Measurements from ENCODE around the gene BAMBI. TPM values are rescaled to one million over a fixed set of nuclear protein-coding genes. Genes with fewer than 3 reads are reported as not detected.
"Not testable (repeated sequence)": the region's sequence is repeated elsewhere in the genome, so short reads cannot be mapped to it uniquely, and the experiment has no call there.

BAMBI gene
- total RNA-seq, 1 donor, result 14.8 TPM

GRCh38 chr10:28640551-28640950 is 36.8 kb upstream of the BAMBI start:
- H2AFZ ChIP-seq (ENCODE audit: low read length), result no peak overlapping the region
- DNase-seq (ENCODE audit: insufficient read length, low spot score, missing footprints), result no peak
- H3K36me3 ChIP-seq (ENCODE audit: insufficient read depth, low read length), result no peaks in the 10 kb centered on the region
- TF ChIP-seq, protein P1, sequence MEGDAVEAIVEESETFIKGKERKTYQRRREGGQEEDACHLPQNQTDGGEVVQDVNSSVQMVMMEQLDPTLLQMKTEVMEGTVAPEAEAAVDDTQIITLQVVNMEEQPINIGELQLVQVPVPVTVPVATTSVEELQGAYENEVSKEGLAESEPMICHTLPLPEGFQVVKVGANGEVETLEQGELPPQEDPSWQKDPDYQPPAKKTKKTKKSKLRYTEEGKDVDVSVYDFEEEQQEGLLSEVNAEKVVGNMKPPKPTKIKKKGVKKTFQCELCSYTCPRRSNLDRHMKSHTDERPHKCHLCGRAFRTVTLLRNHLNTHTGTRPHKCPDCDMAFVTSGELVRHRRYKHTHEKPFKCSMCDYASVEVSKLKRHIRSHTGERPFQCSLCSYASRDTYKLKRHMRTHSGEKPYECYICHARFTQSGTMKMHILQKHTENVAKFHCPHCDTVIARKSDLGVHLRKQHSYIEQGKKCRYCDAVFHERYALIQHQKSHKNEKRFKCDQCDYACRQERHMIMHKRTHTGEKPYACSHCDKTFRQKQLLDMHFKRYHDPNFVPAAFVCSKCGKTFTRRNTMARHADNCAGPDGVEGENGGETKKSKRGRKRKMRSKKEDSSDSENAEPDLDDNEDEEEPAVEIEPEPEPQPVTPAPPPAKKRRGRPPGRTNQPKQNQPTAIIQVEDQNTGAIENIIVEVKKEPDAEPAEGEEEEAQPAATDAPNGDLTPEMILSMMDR (IDR thresholded peaks at IDR 0.05; ENCODE audit: extremely low read depth, low read depth, low read length), result no peak
- no peaks in the 10 kb centered on the region for H3K4me1 ChIP-seq (ENCODE audit: insufficient read depth, low read length)
- no peak overlapping the region for H3K4me3 ChIP-seq (ENCODE audit: insufficient read depth, low read length)
- peaks cover 3% of the 10 kb centered on the region for H3K27me3 ChIP-seq (ENCODE audit: insufficient read depth, low read length)
- H4K20me1 ChIP-seq (ENCODE audit: insufficient read depth, low read length), result no peaks in the 10 kb centered on the region
- H3K27ac ChIP-seq (ENCODE audit: low read depth, low read length), result no peak overlapping the region
- no peaks in the 10 kb centered on the region for H3K9me3 ChIP-seq (ENCODE audit: low read depth, low read length)
- no peaks in the 10 kb centered on the region for H3K79me2 ChIP-seq (ENCODE audit: insufficient read depth, low read length)
- H3K4me2 ChIP-seq (ENCODE audit: insufficient read depth, low read length), result no peak overlapping the region

DNA sequence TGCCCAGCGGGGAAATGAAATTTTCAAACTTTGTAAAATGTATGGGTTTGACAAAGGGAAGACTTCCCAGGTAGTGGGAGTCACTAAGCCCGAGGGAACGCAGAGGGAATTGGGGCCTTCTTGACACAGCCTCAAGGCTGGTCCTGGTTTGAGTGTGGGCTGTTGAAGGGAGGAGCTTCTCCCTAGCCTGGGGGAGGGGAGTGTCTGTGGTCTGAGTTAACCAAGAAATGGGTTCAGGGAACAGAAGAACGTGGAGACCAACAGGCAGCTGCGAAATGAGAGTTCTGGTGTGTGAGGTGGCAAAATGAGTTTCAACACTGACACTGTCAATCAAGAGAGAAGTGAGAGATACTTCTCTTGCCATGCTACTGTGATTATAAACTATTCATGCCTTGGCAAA is 32.7 kb upstream of the BAMBI start:
- no peak overlapping the region for H3K27ac ChIP-seq (ENCODE audit: low read depth, low read length)
- no peaks in the 10 kb centered on the region for H3K36me3 ChIP-seq (ENCODE audit: insufficient read depth, low read length)
- no peak overlapping the region for H3K4me3 ChIP-seq (ENCODE audit: insufficient read depth, low read length)
- no peaks in the 10 kb centered on the region for H4K20me1 ChIP-seq (ENCODE audit: insufficient read depth, low read length)
- H3K27me3 ChIP-seq (ENCODE audit: insufficient read depth, low read length), result no peaks in the 10 kb centered on the region
- H3K79me2 ChIP-seq (ENCODE audit: insufficient read depth, low read length), result no peaks in the 10 kb centered on the region
- H2AFZ ChIP-seq (ENCODE audit: low read length), result no peak overlapping the region
- no peak overlapping the region for H3K4me2 ChIP-seq (ENCODE audit: insufficient read depth, low read length)
- H3K4me1 ChIP-seq (ENCODE audit: insufficient read depth, low read length), result no peaks in the 10 kb centered on the region
- no peaks in the 10 kb centered on the region for H3K9me3 ChIP-seq (ENCODE audit: low read depth, low read length)
- TF ChIP-seq, protein P1 (IDR thresholded peaks at IDR 0.05; ENCODE audit: extremely low read depth, low read depth, low read length), result no peak
- DNase-seq (ENCODE audit: insufficient read length, low spot score, missing footprints), result no peak

DNA sequence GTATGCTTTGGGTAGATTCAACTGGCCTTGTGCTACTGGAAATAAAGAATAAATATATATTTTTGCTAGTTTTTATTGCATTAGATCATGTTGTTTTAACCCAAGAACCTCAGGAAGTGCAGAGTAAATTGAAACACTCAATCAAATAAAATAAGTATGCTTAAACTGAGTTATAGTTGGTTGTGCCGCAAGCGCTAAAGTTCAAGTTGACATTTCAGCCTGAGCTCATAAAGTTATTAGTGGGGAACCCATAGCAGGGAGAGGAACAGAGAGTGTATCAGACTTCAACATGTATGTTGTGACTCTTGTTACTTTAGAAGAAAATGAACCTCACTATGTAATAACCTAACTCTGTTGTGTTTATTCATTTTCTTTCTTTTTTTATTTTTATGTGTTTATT is 25.2 kb upstream of the BAMBI start:
- Histone ChIP-seq H4K20me1 (ENCODE audit: insufficient read depth, low read length) (no peaks in the 10 kb centered on the region), H3K27me3 (ENCODE audit: insufficient read depth, low read length) (peaks cover 3% of the 10 kb centered on the region), H2AFZ (ENCODE audit: low read length) (no peak overlapping the region), H3K27ac (ENCODE audit: low read depth, low read length) (no peak overlapping the region), H3K36me3 (ENCODE audit: insufficient read depth, low read length) (no peaks in the 10 kb centered on the region), H3K4me1 (ENCODE audit: insufficient read depth, low read length) (no peaks in the 10 kb centered on the region), H3K79me2 (ENCODE audit: insufficient read depth, low read length) (no peaks in the 10 kb centered on the region), H3K4me3 (ENCODE audit: insufficient read depth, low read length) (no peak overlapping the region), H3K4me2 (ENCODE audit: insufficient read depth, low read length) (no peak overlapping the region), H3K9me3 (ENCODE audit: low read depth, low read length) (no peaks in the 10 kb centered on the region)
- TF ChIP-seq, protein P1 (IDR thresholded peaks at IDR 0.05; ENCODE audit: extremely low read depth, low read depth, low read length), result no peak
- no peak for DNase-seq (ENCODE audit: insufficient read length, low spot score, missing footprints)

GRCh38 chr10:28652703-28653102 is 24.6 kb upstream of the BAMBI start:
- Histone ChIP-seq H3K4me3 (ENCODE audit: insufficient read depth, low read length) (no peak overlapping the region), H2AFZ (ENCODE audit: low read length) (no peak overlapping the region), H3K4me2 (ENCODE audit: insufficient read depth, low read length) (no peak overlapping the region), H3K4me1 (ENCODE audit: insufficient read depth, low read length) (no peaks in the 10 kb centered on the region), H3K36me3 (ENCODE audit: insufficient read depth, low read length) (no peaks in the 10 kb centered on the region), H3K27me3 (ENCODE audit: insufficient read depth, low read length) (peaks cover 3% of the 10 kb centered on the region), H3K79me2 (ENCODE audit: insufficient read depth, low read length) (no peaks in the 10 kb centered on the region), H3K27ac (ENCODE audit: low read depth, low read length) (no peak overlapping the region), H3K9me3 (ENCODE audit: low read depth, low read length) (no peaks in the 10 kb centered on the region), H4K20me1 (ENCODE audit: insufficient read depth, low read length) (no peaks in the 10 kb centered on the region)
- TF ChIP-seq, protein P1 (IDR thresholded peaks at IDR 0.05; ENCODE audit: extremely low read depth, low read depth, low read length), result no peak
- DNase-seq (ENCODE audit: insufficient read length, low spot score, missing footprints), result no peak

GRCh38 chr10:28658824-28659223 is 18.5 kb upstream of the BAMBI start:
- H3K27ac ChIP-seq (ENCODE audit: low read depth, low read length); DNase-seq (ENCODE audit: insufficient read length, low spot score, missing footprints); H3K4me2 ChIP-seq (ENCODE audit: insufficient read depth, low read length); H3K27me3 ChIP-seq (ENCODE audit: insufficient read depth, low read length); H3K4me3 ChIP-seq (ENCODE audit: insufficient read depth, low read length); H3K36me3 ChIP-seq (ENCODE audit: insufficient read depth, low read length); H3K79me2 ChIP-seq (ENCODE audit: insufficient read depth, low read length); H3K9me3 ChIP-seq (ENCODE audit: low read depth, low read length); H2AFZ ChIP-seq (ENCODE audit: low read length); H4K20me1 ChIP-seq (ENCODE audit: insufficient read depth, low read length): not testable (repeated sequence)
- peaks cover 13% of the 10 kb centered on the region for H3K4me1 ChIP-seq (ENCODE audit: insufficient read depth, low read length)
